BE2C (cell line): ENCODE results near the gene CCDC63.
"Not testable (repeated sequence)": the region's sequence is repeated elsewhere in the genome, so short reads cannot be mapped to it uniquely, and the experiment has no call there.

ENCODE experiments used
- DNase-seq: peaks from one replicate; pipeline ENCODE4 v3.0.0-alpha.2; 2020
- H3K27me3 ChIP-seq: fragments of 250-450 bp; sonication (Bioruptor Pico); 2 replicates; pipeline ENCODE4 v1.5.1; 2020; ENCODE audit warnings: mild to moderate bottlenecking
- H3K36me3 ChIP-seq: fragments of 250-450 bp; sonication (Bioruptor Pico); 2 replicates; pipeline ENCODE4 v1.5.1; 2020; ENCODE audit warnings: mild to moderate bottlenecking
- H3K4me1 ChIP-seq: fragments of 250-450 bp; sonication (Bioruptor Pico); 2 replicates; pipeline ENCODE4 v1.5.1; 2020
- H3K4me3 ChIP-seq: 2 replicates; pipeline ENCODE4 v1.5.1; 2011; ENCODE audit warnings: low read depth, low read length
- H3K9me3 ChIP-seq: fragments of 250-450 bp; sonication (Bioruptor Pico); 2 replicates; pipeline ENCODE4 v1.5.1; 2020
- CTCF ChIP-seq: IDR thresholded peaks from 2 replicates; pipeline ENCODE4 v1.5.1; 2012; ENCODE audit warnings: mild to moderate bottlenecking, low read depth, low read length

CCDC63 gene

GRCh38 chr12:110856542-110856941, 9.8 kb downstream of the CCDC63 start:
- no peak for TF ChIP-seq CTCF

GRCh38 chr12:110857528-110857927, 10.7 kb downstream of the CCDC63 start:
- Histone ChIP-seq H3K36me3 (no peaks in the 10 kb centered on the region), H3K4me1 (no peaks in the 10 kb centered on the region), H3K27me3 (no peaks in the 10 kb centered on the region), H3K9me3 (no peaks in the 10 kb centered on the region), H3K4me3 (no peak overlapping the region)
- DNase-seq = no peak
- no peak for TF ChIP-seq CTCF

More at GRCh38 chr12:110856542-110856941, 9.8 kb downstream of the CCDC63 start:
- Histone ChIP-seq H3K27me3 (no peaks in the 10 kb centered on the region), H3K9me3 (no peaks in the 10 kb centered on the region), H3K36me3 (no peaks in the 10 kb centered on the region), H3K4me1 (no peaks in the 10 kb centered on the region), H3K4me3 (no peak overlapping the region)
- DNase-seq = no peak

- DNase-seq = not testable (repeated sequence)
These were observed 11.2 kb downstream of the CCDC63 start for GRCh38 chr12:110857954-110858353.

GRCh38 chr12:110858848-110859247, 12.1 kb downstream of the CCDC63 start:
- no peak for TF ChIP-seq CTCF
- Histone ChIP-seq H3K4me1 (no peaks in the 10 kb centered on the region), H3K9me3 (no peaks in the 10 kb centered on the region), H3K4me3 (no peak overlapping the region), H3K27me3 (no peaks in the 10 kb centered on the region), H3K36me3 (no peaks in the 10 kb centered on the region)
- no peak for DNase-seq

More at GRCh38 chr12:110857954-110858353, 11.2 kb downstream of the CCDC63 start:
- H3K27me3 ChIP-seq, H3K4me3 ChIP-seq, H3K9me3 ChIP-seq, H3K36me3 ChIP-seq, H3K4me1 ChIP-seq: not testable (repeated sequence)

GRCh38 chr12:110860833-110861296, 14.1 kb downstream of the CCDC63 start:
- H3K4me1 ChIP-seq = no peaks in the 10 kb centered on the region
- DNase-seq = no peak
- no peaks in the 10 kb centered on the region for H3K9me3 ChIP-seq
- no peak for TF ChIP-seq CTCF
- no peaks in the 10 kb centered on the region for H3K27me3 ChIP-seq
- H3K4me3 ChIP-seq = no peak overlapping the region
- H3K36me3 ChIP-seq = no peaks in the 10 kb centered on the region

GRCh38 chr12:110861729-110862128, 14.9 kb downstream of the CCDC63 start:
- H3K9me3 ChIP-seq = no peaks in the 10 kb centered on the region
- DNase-seq = no peak
- no peaks in the 10 kb centered on the region for H3K36me3 ChIP-seq
- H3K4me3 ChIP-seq = no peak overlapping the region
- no peak for TF ChIP-seq CTCF
- H3K27me3 ChIP-seq = no peaks in the 10 kb centered on the region
- no peaks in the 10 kb centered on the region for H3K4me1 ChIP-seq

- H3K36me3 ChIP-seq = no peaks in the 10 kb centered on the region
- no peak overlapping the region for H3K4me3 ChIP-seq
- no peaks in the 10 kb centered on the region for H3K27me3 ChIP-seq
- no peak for TF ChIP-seq CTCF
- no peaks in the 10 kb centered on the region for H3K4me1 ChIP-seq
- H3K9me3 ChIP-seq = no peaks in the 10 kb centered on the region
- no peak for DNase-seq
These were observed 15.5 kb downstream of the CCDC63 start for GRCh38 chr12:110862329-110862728.
